ENCODE results near the gene INTS3. TPM values are rescaled to one million over a fixed set of nuclear protein-coding genes. Genes with fewer than 3 reads are reported as not detected.
A peak's percentile ranks its signal among the peaks of the same experiment; 100 is the strongest.

INTS3 gene
- total and polyA plus RNA-seq, 11 donors, result 19.6 to 41.8 (median 30.7) TPM

- Histone ChIP-seq H3K9me3 (no peaks in the 10 kb centered on the region), H3K4me1 (peaks cover 0 to 2% (median 0%) of the 10 kb centered on the region in 12 donors), H3K4me3 (no peak overlapping the region), H3K36me3 (peaks cover 0 to 40% (median 15%) of the 10 kb centered on the region in 9 donors), H3K27me3 (peaks cover 0 to 2% (median 0%) of the 10 kb centered on the region in 9 donors), H3K27ac (no peak overlapping the region)
- TF ChIP-seq CTCF (IDR thresholded peaks at IDR 0.05) (no peak), POLR2A (IDR thresholded peaks at IDR 0.05) (no peak)
- intact Hi-C loops (cut with DNase I), result no loop called here
- 83 to 88% (median 84%) methylated on average over 11 of the region's 11 CpGs for WGBS, 4 donors
- ATAC-seq (no peak), DNase-seq (peak in 1 of 5 donors; percentile 15)
Observed at GRCh38 chr1:153685544-153686340, 42.1 kb upstream of the INTS3 start.

- Histone ChIP-seq H3K27ac (no peak overlapping the region), H3K4me1 (peaks cover 0 to 4% (median 0%) of the 10 kb centered on the region in 12 donors), H3K27me3 (no peaks in the 10 kb centered on the region), H3K9me3 (no peaks in the 10 kb centered on the region), H3K36me3 (peaks cover 0 to 34% (median 10%) of the 10 kb centered on the region in 9 donors), H3K4me3 (no peak overlapping the region)
- no peak for TF ChIP-seq POLR2A (IDR thresholded peaks at IDR 0.05)
- TF ChIP-seq CTCF (IDR thresholded peaks at IDR 0.05), result no peak
- ATAC-seq (no peak), DNase-seq (peak in 1 of 5 donors; percentile 33)
- intact Hi-C loops (cut with DNase I), result no loop called here
- 89 to 95% (median 90%) methylated on average over 12 to 16 of the region's 16 CpGs for whole genome bisulfite sequencing, 4 donors
Observed at GRCh38 chr1:153687346-153688125, 40.3 kb upstream of the INTS3 start.

- H3K9me3 ChIP-seq, result no peaks in the 10 kb centered on the region
- no peak overlapping the region for H3K4me3 ChIP-seq
- H3K27me3 ChIP-seq, result no peaks in the 10 kb centered on the region
- peaks cover 0 to 4% (median 0%) of the 10 kb centered on the region in 12 donors for H3K4me1 ChIP-seq
- intact Hi-C loops (cut with DNase I), result no loop called here
- TF ChIP-seq POLR2A (IDR thresholded peaks at IDR 0.05) (no peak), CTCF (IDR thresholded peaks at IDR 0.05) (no peak)
- H3K27ac ChIP-seq, result no peak overlapping the region
- ATAC-seq (no peak), DNase-seq (peak in 1 of 5 donors; percentile 28)
- H3K36me3 ChIP-seq, result peaks cover 0 to 27% (median 4%) of the 10 kb centered on the region in 9 donors
- WGBS, 4 donors, result 83 to 88% (median 85%) methylated on average over 7 of the region's 7 CpGs
Observed at GRCh38 chr1:153688276-153688675, 39.6 kb upstream of the INTS3 start.

Measured in heart left ventricle (tissue), 16 donors.